ENCODE results near the gene BGLAP. TPM values are rescaled to one million over a fixed set of nuclear protein-coding genes. Genes with fewer than 3 reads are reported as not detected.

Gene BGLAP
- total RNA-seq, 1 donor from 2014 or later = 0.20 TPM

- DNase-seq (ENCODE audit: low read depth in 2 of 2) = no peak
Observed at GRCh38 chr1:156226782-156227181, 15.2 kb upstream of the BGLAP start.

GRCh38 chr1:156228501-156228900, 13.5 kb upstream of the BGLAP start:
- DNase-seq (ENCODE audit: low read depth in 2 of 2) = no peak

GRCh38 chr1:156229809-156230472, 12.0 kb upstream of the BGLAP start:
- DNase-seq (ENCODE audit: low read depth in 2 of 2) = no peak

- DNase-seq (ENCODE audit: low read depth in 2 of 2) = no peak
Observed at GRCh38 chr1:156230473-156230837, 11.5 kb upstream of the BGLAP start.

GRCh38 chr1:156232201-156232894, 9.6 kb upstream of the BGLAP start:
- DNase-seq (ENCODE audit: low read depth in 2 of 2) = no peak

GRCh38 chr1:156233426-156234127, 8.4 kb upstream of the BGLAP start:
- DNase-seq (ENCODE audit: low read depth in 2 of 2) = peak in 1 of 2 donors; percentile 85

- DNase-seq (ENCODE audit: low read depth in 2 of 2) = no peak
Observed at GRCh38 chr1:156236164-156236563, 5.8 kb upstream of the BGLAP start.

GRCh38 chr1:156238248-156238647, 3.7 kb upstream of the BGLAP start:
- DNase-seq (ENCODE audit: low read depth in 2 of 2) = no peak

GRCh38 chr1:156241311-156241811, 623 bp upstream of the BGLAP start:
- DNase-seq (ENCODE audit: low read depth in 2 of 2) = peak; percentile 59 to 69

- no peak for DNase-seq (ENCODE audit: low read depth in 2 of 2)
Observed at GRCh38 chr1:156242738-156243137, 754 bp downstream of the BGLAP start.

GRCh38 chr1:156244126-156244525, 2.1 kb downstream of the BGLAP start:
- no peak for DNase-seq (ENCODE audit: low read depth in 2 of 2)

GRCh38 chr1:156244712-156245111, 2.7 kb downstream of the BGLAP start:
- no peak for DNase-seq (ENCODE audit: low read depth in 2 of 2)

- peak; percentile 40 to 56 for DNase-seq (ENCODE audit: low read depth in 2 of 2)
Observed at GRCh38 chr1:156245451-156246232, 3.7 kb downstream of the BGLAP start.

- no peak for DNase-seq (ENCODE audit: low read depth in 2 of 2)
Observed at GRCh38 chr1:156246241-156246780, 4.3 kb downstream of the BGLAP start.

- no peak for DNase-seq (ENCODE audit: low read depth in 2 of 2)
Observed at GRCh38 chr1:156246781-156247459, 4.9 kb downstream of the BGLAP start.

GRCh38 chr1:156247460-156248322, 5.7 kb downstream of the BGLAP start, which contains the start of gene PAQR6:
TSS of gene PAQR6 (minus strand) at chr1:156248056. CDS start at chr1:156246731, 1,325 bp downstream.
- DNase-seq (ENCODE audit: low read depth in 2 of 2) = no peak

GRCh38 chr1:156248323-156248683, 6.3 kb downstream of the BGLAP start:
- DNase-seq (ENCODE audit: low read depth in 2 of 2) = no peak

GRCh38 chr1:156249593-156249992, 7.6 kb downstream of the BGLAP start:
- DNase-seq (ENCODE audit: low read depth in 2 of 2) = no peak

- DNase-seq (ENCODE audit: low read depth in 2 of 2) = peak in 1 of 2 donors; percentile 62
Observed at GRCh38 chr1:156251527-156251926, 9.5 kb downstream of the BGLAP start.

- DNase-seq (ENCODE audit: low read depth in 2 of 2) = no peak
Observed at GRCh38 chr1:156253634-156254033, 11.7 kb downstream of the BGLAP start.
